ENCODE data around the gene NMNAT1. TPM values are rescaled to one million over a fixed set of nuclear protein-coding genes. Genes with fewer than 3 reads are reported as not detected.

NMNAT1 gene
- total and polyA plus RNA-seq, 2 of the 8 experiments (the other 6 are each of a cell fraction or from before 2014, with no cell fraction given) = 2.0 to 2.5 TPM

DNA sequence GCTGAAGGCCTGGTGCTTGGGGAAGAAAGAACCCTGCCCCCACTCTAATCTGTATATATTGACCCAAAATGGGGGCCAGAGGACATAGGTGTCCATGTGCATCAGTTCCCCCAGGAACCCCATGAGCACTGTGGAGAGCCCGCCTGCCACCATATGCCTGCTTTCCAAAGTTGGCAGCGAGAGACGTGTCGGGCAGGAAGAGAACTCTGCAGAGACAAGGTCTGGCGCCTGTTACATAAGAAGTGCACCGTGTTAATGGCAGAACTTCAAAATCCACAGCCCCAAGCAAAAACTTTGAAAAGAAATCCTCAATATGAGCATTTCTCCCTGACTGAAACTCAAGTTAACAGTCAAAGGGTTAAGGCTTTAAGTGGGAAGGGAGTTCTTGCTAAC is 41.2 kb upstream of the NMNAT1 start:
- no peak overlapping the region for H2BK20ac ChIP-seq (ENCODE audit: low read length)
- no peak overlapping the region for H2AFZ ChIP-seq (ENCODE audit: low read length)
- no peak overlapping the region for H2AK5ac ChIP-seq (ENCODE audit: low read depth, low read length)
- FAIRE-seq (no peak), DNase-seq (ENCODE audit: low read depth in 1 of 2, low spot score in 2 of 2) (no peak)
- no peak overlapping the region; the same call in 1 of the 2 replicates for H4K8ac ChIP-seq (ENCODE audit: extremely low read depth, insufficient read depth, low read length)
- H4K20me1 ChIP-seq (replicated peaks in 1 of 2; ENCODE audit: control insufficient read depth in 1 of 2, insufficient read depth in 2 of 2, low read length in 2 of 2) = peaks cover 0 to 5% of the 10 kb centered on the region in 2 experiments
- TF ChIP-seq JUND (IDR thresholded peaks at IDR 0.05; ENCODE audit: low read length) (no peak), BACH1 (IDR thresholded peaks at IDR 0.05; ENCODE audit: low read length) (no peak), SP2 (IDR thresholded peaks at IDR 0.05; ENCODE audit: low read length) (no peak), FOSL1 (IDR thresholded peaks at IDR 0.05; ENCODE audit: insufficient read depth, low read depth, low read length) (no peak), PHF8 (conservative IDR thresholded peaks at IDR 0.05; ENCODE audit: low read depth, low read length) (no peak), SUZ12 (IDR thresholded peaks at IDR 0.05; ENCODE audit: low read length) (no peak), SP1 (IDR thresholded peaks at IDR 0.05; ENCODE audit: low read depth, low read length) (no peak), RNF2 (IDR thresholded peaks at IDR 0.05; ENCODE audit: borderline replicate concordance, low read depth, low read length, missing control alignments, poor library complexity, severe bottlenecking) (no peak), YY1 (IDR thresholded peaks at IDR 0.05; ENCODE audit: low read depth, low read length) (no peak), NANOG (IDR thresholded peaks at IDR 0.05; ENCODE audit: insufficient read depth, low read depth, low read length, poor library complexity, severe bottlenecking) (no peak), BCL11A (IDR thresholded peaks at IDR 0.05; ENCODE audit: low read depth in 2 of 2, low read length in 2 of 2) (no peak), JUN (IDR thresholded peaks at IDR 0.05; ENCODE audit: low read depth, low read length) (no peak)
- TF ChIP-seq, protein P1, sequence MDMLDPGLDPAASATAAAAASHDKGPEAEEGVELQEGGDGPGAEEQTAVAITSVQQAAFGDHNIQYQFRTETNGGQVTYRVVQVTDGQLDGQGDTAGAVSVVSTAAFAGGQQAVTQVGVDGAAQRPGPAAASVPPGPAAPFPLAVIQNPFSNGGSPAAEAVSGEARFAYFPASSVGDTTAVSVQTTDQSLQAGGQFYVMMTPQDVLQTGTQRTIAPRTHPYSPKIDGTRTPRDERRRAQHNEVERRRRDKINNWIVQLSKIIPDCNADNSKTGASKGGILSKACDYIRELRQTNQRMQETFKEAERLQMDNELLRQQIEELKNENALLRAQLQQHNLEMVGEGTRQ (IDR thresholded peaks at IDR 0.05; ENCODE audit: low read length) = no peak
- H3K23me2 ChIP-seq (ENCODE audit: low read depth, low read length) = no peaks in the 10 kb centered on the region
- H3K27me3 ChIP-seq (replicated peaks in 1 of 4; ENCODE audit: control insufficient read depth in 3 of 4, extremely low read depth in 1 of 4, insufficient read depth in 3 of 4, low read length in 3 of 4) = no peaks in the 10 kb centered on the region
- H2BK12ac ChIP-seq (ENCODE audit: low read depth, low read length) = peak overlapping the region; percentile 60; the same call in 1 of the 2 replicates
- ChIA-PET POLR2A (ENCODE audit: partially characterized antibody) (interaction anchor here (1.4 to 3.1 kb wide), 2 partner anchors 9 to 13 kb away, joined by 5 to 19 read pairs; partner anchors contain the start of gene CTNNBIP1), CTCF (ENCODE audit: partially characterized antibody) (interaction anchor here (0.6 to 1.9 kb wide), 6 partner anchors 8 to 116 kb away, joined by 3 to 10 read pairs (median 3); partner anchors contain the start of genes CTNNBIP1, LZIC and NMNAT1)
- no peak overlapping the region for H2BK15ac ChIP-seq (ENCODE audit: low read length)
- H3K9me3 ChIP-seq (ENCODE audit: insufficient read depth in 2 of 2, low read depth in 1 of 2, low read length in 1 of 2) = no peaks in the 10 kb centered on the region
- H3K4me2 ChIP-seq (ENCODE audit: insufficient read depth in 1 of 2, low read depth in 2 of 2, low read length in 2 of 2) = no peak overlapping the region
- H3K14ac ChIP-seq (ENCODE audit: insufficient read length) = no peak overlapping the region
- H3K56ac ChIP-seq (replicated peaks; ENCODE audit: insufficient read length, low read depth, low read length) = no peak overlapping the region
- WGBS, 2 experiments (ENCODE audit: extremely low coverage in 1 of 2, insufficient coverage in 1 of 2, insufficient read length in 1 of 2, insufficient replicate concordance in 2 of 2, low coverage in 1 of 2, low lambda C conversion rate in 2 of 2, missing lambda C conversion rate in 1 of 2) = 97% methylated on average over 6 of the region's 6 CpGs; no CpG with 5 or more reads in 1 of the 2 experiments
- 0 out of 2 replicates have a peak overlapping the region, but pooled peaks have one; percentile 24 for H2BK5ac ChIP-seq (ENCODE audit: low read depth, low read length)
- H3K4ac ChIP-seq (replicated peaks; ENCODE audit: insufficient read length, low read depth, low read length) = no peak overlapping the region
- H2BK120ac ChIP-seq (replicated peaks; ENCODE audit: low read depth, low read length) = no peak overlapping the region
- H3K36me3 ChIP-seq (ENCODE audit: control insufficient read depth in 2 of 4, insufficient read depth in 4 of 4, low read length in 3 of 4) = no peaks in the 10 kb centered on the region
- H3K27ac ChIP-seq (ENCODE audit: low read depth, low read length) = no peak overlapping the region
- no peak overlapping the region for H3K4me3 ChIP-seq (ENCODE audit: extremely low read depth in 1 of 4, insufficient read depth in 2 of 4, low read depth in 3 of 4, low read length in 4 of 4)
- no peak overlapping the region for H3K9ac ChIP-seq (replicated peaks in 1 of 4; ENCODE audit: extremely low read depth in 1 of 4, low read depth in 3 of 4, low read length in 3 of 4)
- H3K79me1 ChIP-seq (ENCODE audit: low read depth, low read length) = peaks cover 6% of the 10 kb centered on the region; the same call in 1 of the 2 replicates
- peaks cover 0 to 24% of the 10 kb centered on the region in 2 experiments; a peak in 1 of 4 replicates for H3K79me2 ChIP-seq (ENCODE audit: control insufficient read depth in 1 of 2, insufficient read depth in 2 of 2, low read length in 2 of 2)
- H3K23ac ChIP-seq (ENCODE audit: insufficient read length) = no peak overlapping the region
- H3K18ac ChIP-seq (ENCODE audit: extremely low read depth, low read length) = no peak overlapping the region
- H4K5ac ChIP-seq (ENCODE audit: insufficient read length, low read depth, low read length) = no peak overlapping the region
- H3K4me1 ChIP-seq (replicated peaks in 1 of 4; ENCODE audit: control insufficient read depth in 3 of 4, insufficient read depth in 4 of 4, low read length in 3 of 4) = no peaks in the 10 kb centered on the region; a peak in 1 of 7 replicates
- no peak overlapping the region for H4K91ac ChIP-seq (replicated peaks; ENCODE audit: insufficient read length, low read length)

Data from H1 (cell line).